H1 (cell line): Measurements from ENCODE around the gene DGKI. TPM values are rescaled to one million over a fixed set of nuclear protein-coding genes. Genes with fewer than 3 reads are reported as not detected.

Experiments
- POU5F1 ChIP-seq: IDR thresholded peaks from 2 replicates; pipeline ENCODE4 v1.6.1; 2011; ENCODE audit warnings: low read depth, mild to moderate bottlenecking, low read length, moderate library complexity
- SP4 ChIP-seq: IDR thresholded peaks from 2 replicates; pipeline ENCODE4 v1.6.1; 2012; ENCODE audit warnings: low read length, inconsistent platforms
- polyA plus RNA-seq, 7 experiments: library from polyadenylated mRNA; depleted of rRNA in 3 of 7; stranded (reverse) in 5 of 7; unstranded in 2 of 7; fragments of >200 nt in 5 of 7; fragments of 200-250 nt in 2 of 7; gene quantifications; 1 replicate in 5 of 7; 2 replicates in 1 of 7; 4 replicates in 1 of 7; pipeline versions ENCODE4 v1.2.1 to v1.2.3, GENCODE V29; 2011 to 2013; ENCODE audit warnings: missing spikeins in 2 of 7, mixed read lengths in 2 of 7
- total RNA-seq: library from RNA; stranded (reverse); fragmentation: NEBNext Ultra II Directional; extraction: Animal tissue kit (Norgen Biotek cat#: 25700); gene quantifications from 2 replicates; pipeline ENCODE4 v1.2.1, GENCODE V29; 2021

DGKI gene
- total and polyA plus RNA-seq, 2 of the 8 experiments (the other 6 are each of a cell fraction or from before 2014, with no cell fraction given), result 0.20 to 0.71 TPM

- TF ChIP-seq SP4 (no peak), POU5F1 (no peak)
- TF ChIP-seq, all 59 proteins: peak for 0
These were observed 68.3 kb downstream of the DGKI start (continued) for GRCh38 chr7:137778511-137778910.
